ENCODE measurements around the gene ITGBL1.
A peak's percentile ranks its signal among the peaks of the same experiment; 100 is the strongest.

The ITGBL1 gene

DNA sequence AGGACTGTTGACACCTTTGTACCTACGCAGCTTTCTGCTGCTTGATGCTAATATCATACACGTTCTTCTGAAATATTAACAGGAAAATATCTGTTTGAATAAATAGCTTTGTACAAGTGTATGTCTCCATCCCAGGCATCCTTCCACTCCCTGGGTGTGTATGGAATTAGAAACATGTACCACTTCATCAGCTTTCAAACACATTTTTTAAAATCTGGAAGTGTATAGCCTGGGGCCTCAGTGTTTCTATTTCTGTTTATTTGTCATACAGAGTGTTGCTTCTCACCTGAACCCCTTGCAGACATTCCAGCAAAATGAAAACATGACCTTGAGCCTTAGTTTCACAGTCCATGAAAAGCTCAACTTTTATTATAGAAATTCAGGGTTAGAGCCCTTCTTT lies 168.6 kb downstream of the ITGBL1 start:
- no peak for DNase-seq (ENCODE audit: low spot score)
- Histone ChIP-seq H3K27ac (no peak overlapping the region), H3K4me3 (no peak overlapping the region)
- TF ChIP-seq, protein P1, sequence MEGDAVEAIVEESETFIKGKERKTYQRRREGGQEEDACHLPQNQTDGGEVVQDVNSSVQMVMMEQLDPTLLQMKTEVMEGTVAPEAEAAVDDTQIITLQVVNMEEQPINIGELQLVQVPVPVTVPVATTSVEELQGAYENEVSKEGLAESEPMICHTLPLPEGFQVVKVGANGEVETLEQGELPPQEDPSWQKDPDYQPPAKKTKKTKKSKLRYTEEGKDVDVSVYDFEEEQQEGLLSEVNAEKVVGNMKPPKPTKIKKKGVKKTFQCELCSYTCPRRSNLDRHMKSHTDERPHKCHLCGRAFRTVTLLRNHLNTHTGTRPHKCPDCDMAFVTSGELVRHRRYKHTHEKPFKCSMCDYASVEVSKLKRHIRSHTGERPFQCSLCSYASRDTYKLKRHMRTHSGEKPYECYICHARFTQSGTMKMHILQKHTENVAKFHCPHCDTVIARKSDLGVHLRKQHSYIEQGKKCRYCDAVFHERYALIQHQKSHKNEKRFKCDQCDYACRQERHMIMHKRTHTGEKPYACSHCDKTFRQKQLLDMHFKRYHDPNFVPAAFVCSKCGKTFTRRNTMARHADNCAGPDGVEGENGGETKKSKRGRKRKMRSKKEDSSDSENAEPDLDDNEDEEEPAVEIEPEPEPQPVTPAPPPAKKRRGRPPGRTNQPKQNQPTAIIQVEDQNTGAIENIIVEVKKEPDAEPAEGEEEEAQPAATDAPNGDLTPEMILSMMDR (IDR thresholded peaks at IDR 0.05): no peak

DNA sequence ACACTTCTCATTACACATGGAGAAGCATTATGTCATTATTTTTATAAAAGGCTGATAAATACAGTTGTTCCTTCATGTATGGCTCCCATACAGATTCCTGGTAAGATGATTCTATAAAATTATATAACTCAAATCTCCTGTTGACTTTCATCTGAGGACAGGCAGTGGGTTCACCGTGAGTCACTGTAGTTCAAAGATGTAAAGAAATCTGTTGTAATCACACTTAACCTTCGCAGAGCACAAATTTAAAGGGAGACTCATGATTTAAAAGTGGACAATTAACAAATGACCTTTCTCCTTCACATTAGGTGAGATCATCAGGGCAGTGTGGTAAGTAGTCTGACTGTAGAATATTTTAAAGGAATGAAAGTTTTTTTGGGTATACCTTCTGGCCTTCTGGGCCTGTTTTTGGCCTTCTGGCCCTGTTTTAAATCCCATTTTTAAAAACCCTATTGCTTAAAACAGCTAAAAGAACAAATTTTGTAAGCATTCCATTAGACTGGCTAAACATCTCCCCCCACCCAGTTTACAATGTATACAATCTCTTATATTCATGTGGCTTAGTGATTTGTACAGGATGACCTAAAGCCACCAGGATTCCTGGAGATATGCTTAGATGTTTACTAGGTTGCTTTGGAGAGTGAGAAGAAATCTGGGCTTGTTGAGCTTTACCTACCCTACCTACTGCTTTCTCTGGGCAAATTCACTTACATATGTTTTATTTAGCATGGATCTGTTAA lies 171.2 kb downstream of the ITGBL1 start:
- TF ChIP-seq, protein P1 (IDR thresholded peaks at IDR 0.05): no peak
- peak overlapping the region; percentile 17 to 18 for H3K27ac ChIP-seq
- H3K4me3 ChIP-seq: peak overlapping the region; percentile 36
- no peak for DNase-seq (ENCODE audit: low spot score)

DNA sequence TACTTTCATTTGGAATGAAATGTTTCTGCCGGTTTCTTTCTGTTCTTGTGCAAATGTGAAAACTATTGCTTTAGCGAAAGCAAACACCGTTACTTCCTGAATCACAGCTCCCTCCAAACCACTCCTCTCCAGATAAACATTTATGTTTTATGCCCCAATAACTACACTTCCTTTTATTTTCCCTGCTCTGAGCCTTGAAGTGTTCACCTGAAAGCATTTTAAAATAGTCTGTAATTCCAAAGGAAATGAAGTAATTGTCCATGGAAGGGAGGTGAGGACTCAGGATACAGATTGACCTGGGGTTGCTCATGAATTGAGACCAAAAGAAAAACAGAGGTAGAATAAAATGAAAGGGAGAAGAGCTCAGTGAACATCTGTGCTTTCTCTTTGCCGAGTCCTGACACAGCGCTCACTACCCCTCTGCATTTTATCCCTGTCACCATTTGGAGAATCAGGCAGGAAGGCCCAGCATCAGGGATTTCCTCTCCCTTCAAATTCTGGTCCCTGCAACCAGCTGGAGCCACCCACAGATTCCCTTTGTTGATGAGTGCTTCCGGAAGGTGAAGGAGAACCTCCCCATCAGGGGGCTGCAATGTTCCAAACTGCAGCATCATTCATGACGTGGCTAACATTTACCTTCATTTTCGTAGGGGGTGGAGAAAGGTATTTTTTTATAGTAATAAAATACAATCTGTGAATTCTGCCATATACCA lies 171.9 kb downstream of the ITGBL1 start:
- TF ChIP-seq, protein P1 (IDR thresholded peaks at IDR 0.05): no peak
- Histone ChIP-seq H3K4me3 (peak overlapping the region; percentile 36), H3K27ac (peak overlapping the region; percentile 17 to 18)
- no peak for DNase-seq (ENCODE audit: low spot score)

DNA sequence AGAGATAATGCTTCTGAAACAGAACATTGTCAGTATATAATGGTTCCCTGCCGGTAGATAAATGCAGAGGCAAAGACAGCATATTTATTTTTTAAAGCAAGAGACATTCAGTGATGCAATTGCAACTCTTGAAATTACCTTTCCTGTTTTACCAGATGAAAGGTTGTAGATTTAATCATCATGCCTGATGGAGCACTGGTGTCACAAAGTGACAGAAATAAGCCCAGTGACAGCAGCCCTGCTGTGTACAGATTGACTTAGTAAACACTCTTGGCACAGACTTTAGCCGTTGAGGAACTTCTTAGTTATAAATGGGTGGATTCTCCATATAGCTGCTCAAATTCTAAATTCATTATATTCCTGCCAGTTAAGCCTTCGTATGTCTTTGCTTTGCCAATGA lies 172.5 kb downstream of the ITGBL1 start:
- no peak for DNase-seq (ENCODE audit: low spot score)
- TF ChIP-seq, protein P1 (IDR thresholded peaks at IDR 0.05): no peak
- Histone ChIP-seq H3K4me3 (no peak overlapping the region), H3K27ac (no peak overlapping the region)

DNA sequence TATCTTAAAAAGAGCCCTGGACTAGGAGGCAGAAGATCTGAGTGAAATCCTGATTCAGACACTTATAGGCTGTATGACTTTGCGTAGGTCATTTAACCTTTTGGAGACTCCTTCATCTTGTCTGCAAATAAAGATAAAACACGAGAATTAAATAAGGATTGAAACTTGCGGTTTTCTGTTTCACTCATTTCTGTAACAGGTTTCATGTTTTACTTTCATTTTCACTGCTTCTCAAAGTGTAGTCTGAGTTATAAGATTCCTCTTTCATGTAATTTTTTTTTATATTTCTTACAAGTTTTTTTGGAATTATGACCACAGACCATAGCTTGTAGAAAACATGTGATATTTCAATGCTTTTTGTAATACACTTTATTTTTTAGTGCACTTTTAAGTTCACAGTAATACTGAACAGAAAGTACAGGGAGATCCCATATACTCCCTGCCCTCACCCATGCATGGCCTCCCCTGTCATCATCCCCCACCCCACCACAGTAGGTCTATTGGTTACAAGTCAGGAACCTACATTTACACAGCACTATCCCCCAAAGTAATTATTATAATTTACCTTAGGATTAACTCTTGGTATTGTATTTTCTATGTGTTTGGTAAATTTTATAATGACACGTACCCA lies 174.6 kb downstream of the ITGBL1 start:
- Histone ChIP-seq H3K27ac (peak overlapping the region in 1 of 2 donors; percentile 20), H3K4me3 (peak overlapping the region; percentile 46)
- TF ChIP-seq, protein P1 (IDR thresholded peaks at IDR 0.05): no peak
- no peak for DNase-seq (ENCODE audit: low spot score)

DNA sequence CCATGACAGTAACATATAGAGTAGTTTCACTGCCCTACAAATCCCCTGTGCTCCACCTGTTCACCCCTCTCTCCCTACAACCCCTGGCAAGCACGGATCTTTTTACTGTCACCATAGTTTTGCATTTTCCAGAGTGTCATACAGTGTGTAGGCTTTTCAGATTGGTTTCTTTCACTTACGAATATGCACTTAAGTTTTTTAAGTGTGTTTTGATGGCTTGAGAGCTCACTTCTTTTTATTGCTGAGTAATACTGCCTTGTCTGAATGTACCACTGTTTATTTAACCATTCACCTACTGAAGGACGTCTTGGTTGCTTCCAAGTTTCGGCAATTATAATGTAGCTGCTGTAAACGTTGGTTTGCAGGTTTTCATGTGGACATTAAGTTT lies 175.1 kb downstream of the ITGBL1 start:
- Histone ChIP-seq H3K27ac (peak overlapping the region in 1 of 2 donors; percentile 20), H3K4me3 (peak overlapping the region; percentile 46)

More for the DNA sequence above, 175.1 kb downstream of the ITGBL1 start:
- no peak for DNase-seq (ENCODE audit: low spot score)
- TF ChIP-seq, protein P1 (IDR thresholded peaks at IDR 0.05): no peak
